B cell (primary cell): ENCODE results near the gene MAPKAPK3.

ENCODE experiments used
- CTCF ChIP-seq: fragments of 200-600 bp; IDR thresholded peaks from one replicate; pipeline ENCODE4 v1.8.0; 2022; ENCODE audit warnings: antibody characterized with exemption, mild to moderate bottlenecking
- EZH2 ChIP-seq: IDR thresholded peaks from 2 replicates; pipeline ENCODE4 v1.6.1; 2012; ENCODE audit warnings: borderline replicate concordance, low read depth, mild to moderate bottlenecking, moderate library complexity, low read length; ENCODE audit not compliant: insufficient read depth, poor library complexity, severe bottlenecking

DNA sequence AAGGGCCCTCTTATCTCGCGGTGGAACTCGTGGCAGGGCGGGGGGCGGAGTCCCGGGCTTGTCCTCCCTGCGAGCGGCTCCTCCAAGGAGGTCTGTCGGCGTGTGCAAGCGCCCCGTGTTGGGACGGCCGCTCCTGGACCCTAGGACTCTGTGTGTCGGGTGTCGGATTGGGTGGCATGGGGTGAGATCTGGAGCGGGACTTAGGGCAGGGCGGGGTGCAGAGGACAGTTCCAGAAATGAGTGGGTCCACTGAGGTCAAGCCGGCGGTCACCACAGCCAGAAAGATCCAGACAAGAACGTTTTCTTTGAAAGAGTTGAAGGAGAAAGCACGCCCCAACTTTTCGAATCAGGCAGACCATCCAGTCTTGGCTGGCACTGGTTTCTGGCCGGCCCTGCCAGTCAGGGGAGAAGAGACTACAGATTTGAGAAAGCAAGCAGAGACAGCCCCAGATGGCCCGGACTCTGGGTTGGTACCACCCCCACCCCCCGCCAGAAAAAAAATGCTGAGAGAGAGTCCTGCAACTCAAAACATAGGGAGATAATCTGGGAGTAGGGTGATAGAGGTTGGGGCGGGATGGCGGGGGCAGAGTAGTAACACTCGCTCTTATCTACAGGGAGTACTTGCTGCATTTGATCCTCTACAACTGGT is 4.6 kb upstream of the MAPKAPK3 start:
- TF ChIP-seq CTCF (no peak), EZH2 (no peak)
